Uterus (tissue), 2 donors: ENCODE measurements around the gene BCAS4.

Experiments
- CTCF ChIP-seq, 4 experiments: fragments of 200-600 bp in 2 of 4; fragments of 450-650 bp in 2 of 4; sonication (generic) in 2 of 4; IDR thresholded peaks; one replicate each; pipeline ENCODE4 v1.5.1; 2016 to 2019; ENCODE audit warnings: antibody characterized with exemption in 4 of 4, mild to moderate bottlenecking in 2 of 4, moderate library complexity in 1 of 4
- POLR2A ChIP-seq, 2 donors: fragments of 450-650 bp; IDR thresholded peaks; one replicate each; pipeline ENCODE4 v1.6.1; 2016; ENCODE audit warnings: antibody characterized with exemption in 2 of 2, mild to moderate bottlenecking in 1 of 2, moderate library complexity in 1 of 2

GRCh38 chr20:50859161-50859560 lies 64.3 kb downstream of the BCAS4 start:
- TF ChIP-seq CTCF (IDR thresholded peaks at IDR 0.05) (no peak), POLR2A (IDR thresholded peaks at IDR 0.05) (no peak)
